Loucy (cell line): ENCODE data around the gene LRRFIP1.

Experiments used
- H2AFZ ChIP-seq: fragments of 200-600 bp; sonication (generic); 2 replicates; pipeline ENCODE4 v1.6.0; 2016; ENCODE audit warnings: antibody characterized with exemption, mild to moderate bottlenecking, low read length, moderate library complexity
- H3F3A ChIP-seq: fragments of 200-600 bp; 2 replicates; pipeline ENCODE4 v1.6.0; 2016; ENCODE audit warnings: antibody characterized with exemption, low read depth, mild to moderate bottlenecking
- H3K27me3 ChIP-seq: fragments of 200-600 bp; sonication (generic); 2 replicates; pipeline ENCODE4 v1.6.1; 2014; ENCODE audit warnings: low read length, mild to moderate bottlenecking; ENCODE audit not compliant: insufficient read depth, poor library complexity, severe bottlenecking
- H3K36me3 ChIP-seq: fragments of 200-600 bp; sonication (generic); 2 replicates; pipeline ENCODE4 v1.6.1; 2016; ENCODE audit warnings: low read length; ENCODE audit not compliant: insufficient read depth
- H3K4me1 ChIP-seq: fragments of 200-600 bp; sonication (generic); 2 replicates; pipeline ENCODE4 v1.5.1; 2014; ENCODE audit warnings: low read length, mild to moderate bottlenecking; ENCODE audit not compliant: insufficient read depth, poor library complexity, severe bottlenecking
- H3K4me2 ChIP-seq: fragments of 200-600 bp; sonication (generic); 2 replicates; pipeline ENCODE4 v1.6.0; 2014; ENCODE audit warnings: antibody characterized with exemption, low read length, low read depth, mild to moderate bottlenecking; ENCODE audit not compliant: poor library complexity, severe bottlenecking
- H3K4me3 ChIP-seq: fragments of 200-600 bp; sonication (generic); 2 replicates; pipeline ENCODE4 v1.5.1; 2014; ENCODE audit warnings: low read length, mild to moderate bottlenecking, mixed read lengths; ENCODE audit not compliant: poor library complexity, severe bottlenecking
- H3K79me2 ChIP-seq: fragments of 200-600 bp; sonication (generic); 2 replicates; pipeline ENCODE4 v1.6.1; 2014; ENCODE audit warnings: low read length; ENCODE audit not compliant: insufficient read depth
- H3K9ac ChIP-seq: fragments of 200-600 bp; sonication (generic); 2 replicates; pipeline ENCODE4 v1.6.0; 2014; ENCODE audit warnings: mild to moderate bottlenecking, low read depth, low read length, moderate library complexity; ENCODE audit not compliant: poor library complexity, severe bottlenecking
- H3K9me2 ChIP-seq: fragments of 200-600 bp; sonication (generic); replicated peaks from 2 replicates; pipeline ENCODE4 v1.6.1; 2016; ENCODE audit warnings: low read depth, low read length, mixed read lengths
- H3K9me3 ChIP-seq: fragments of 200-600 bp; sonication (generic); 2 replicates; pipeline ENCODE4 v1.6.1; 2014; ENCODE audit warnings: mild to moderate bottlenecking, antibody characterized with exemption, low read length, low read depth; ENCODE audit not compliant: insufficient read depth
- H4K20me1 ChIP-seq: fragments of 200-600 bp; sonication (generic); 2 replicates; pipeline ENCODE4 v1.6.0; 2014; ENCODE audit warnings: antibody characterized with exemption, low read length, mild to moderate bottlenecking; ENCODE audit not compliant: insufficient read depth, poor library complexity, severe bottlenecking
- EZH2phosphoT487 ChIP-seq: fragments of 200-600 bp; IDR thresholded peaks from 2 replicates; pipeline ENCODE4 v1.6.1; 2018; ENCODE audit warnings: antibody characterized with exemption, mild to moderate bottlenecking, moderate library complexity, borderline replicate concordance
- TF ChIP-seq, protein P1 (sequence below): fragments of 200-600 bp; sonication (generic); conservative IDR thresholded peaks from 2 replicates; pipeline ENCODE4 v1.5.1; 2014; ENCODE audit warnings: mild to moderate bottlenecking, antibody characterized with exemption, low read length

The LRRFIP1 gene

GRCh38 chr2:237653776-237654558 lies 26.6 kb downstream of the LRRFIP1 start:
- no peak overlapping the region for H3K9ac ChIP-seq
- no peaks in the 10 kb centered on the region for H3K4me1 ChIP-seq
- H3K36me3 ChIP-seq: no peaks in the 10 kb centered on the region
- no peaks in the 10 kb centered on the region; the same call in 1 of the 2 replicates for H3K9me3 ChIP-seq
- no peak overlapping the region for H3K4me3 ChIP-seq
- H3F3A ChIP-seq: no peaks in the 10 kb centered on the region
- no peak overlapping the region for H3K4me2 ChIP-seq
- peaks cover 3% of the 10 kb centered on the region for H3K27me3 ChIP-seq
- no peaks in the 10 kb centered on the region for H3K79me2 ChIP-seq
- no peaks in the 10 kb centered on the region for H4K20me1 ChIP-seq
- H3K9me2 ChIP-seq: no peaks in the 10 kb centered on the region
- H2AFZ ChIP-seq: no peak overlapping the region
- no peak for TF ChIP-seq EZH2phosphoT487
- TF ChIP-seq, protein P1, sequence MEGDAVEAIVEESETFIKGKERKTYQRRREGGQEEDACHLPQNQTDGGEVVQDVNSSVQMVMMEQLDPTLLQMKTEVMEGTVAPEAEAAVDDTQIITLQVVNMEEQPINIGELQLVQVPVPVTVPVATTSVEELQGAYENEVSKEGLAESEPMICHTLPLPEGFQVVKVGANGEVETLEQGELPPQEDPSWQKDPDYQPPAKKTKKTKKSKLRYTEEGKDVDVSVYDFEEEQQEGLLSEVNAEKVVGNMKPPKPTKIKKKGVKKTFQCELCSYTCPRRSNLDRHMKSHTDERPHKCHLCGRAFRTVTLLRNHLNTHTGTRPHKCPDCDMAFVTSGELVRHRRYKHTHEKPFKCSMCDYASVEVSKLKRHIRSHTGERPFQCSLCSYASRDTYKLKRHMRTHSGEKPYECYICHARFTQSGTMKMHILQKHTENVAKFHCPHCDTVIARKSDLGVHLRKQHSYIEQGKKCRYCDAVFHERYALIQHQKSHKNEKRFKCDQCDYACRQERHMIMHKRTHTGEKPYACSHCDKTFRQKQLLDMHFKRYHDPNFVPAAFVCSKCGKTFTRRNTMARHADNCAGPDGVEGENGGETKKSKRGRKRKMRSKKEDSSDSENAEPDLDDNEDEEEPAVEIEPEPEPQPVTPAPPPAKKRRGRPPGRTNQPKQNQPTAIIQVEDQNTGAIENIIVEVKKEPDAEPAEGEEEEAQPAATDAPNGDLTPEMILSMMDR: no peak

- H3K27me3 ChIP-seq: no peaks in the 10 kb centered on the region
- no peaks in the 10 kb centered on the region for H4K20me1 ChIP-seq
- H3F3A ChIP-seq: no peaks in the 10 kb centered on the region
- H3K79me2 ChIP-seq: no peaks in the 10 kb centered on the region
- no peak overlapping the region for H3K9ac ChIP-seq
- H3K36me3 ChIP-seq: no peaks in the 10 kb centered on the region
- no peak overlapping the region for H3K4me3 ChIP-seq
- TF ChIP-seq EZH2phosphoT487: no peak
- TF ChIP-seq, protein P1: no peak
- no peaks in the 10 kb centered on the region for H3K4me1 ChIP-seq
- H2AFZ ChIP-seq: no peak overlapping the region
- no peak overlapping the region for H3K4me2 ChIP-seq
- no peaks in the 10 kb centered on the region for H3K9me3 ChIP-seq
- H3K9me2 ChIP-seq: no peaks in the 10 kb centered on the region
Measured at GRCh38 chr2:237657063-237657462, 29.7 kb downstream of the LRRFIP1 start.

GRCh38 chr2:237660381-237660900 lies 33.1 kb downstream of the LRRFIP1 start:
- Histone ChIP-seq H3K9ac (no peak overlapping the region), H3K36me3 (no peaks in the 10 kb centered on the region), H3K4me1 (no peaks in the 10 kb centered on the region)

More at GRCh38 chr2:237660381-237660900, 33.1 kb downstream of the LRRFIP1 start:
- Histone ChIP-seq H3F3A (no peaks in the 10 kb centered on the region), H3K79me2 (no peaks in the 10 kb centered on the region), H3K9me3 (no peaks in the 10 kb centered on the region), H4K20me1 (no peaks in the 10 kb centered on the region), H3K4me2 (no peak overlapping the region), H3K9me2 (no peaks in the 10 kb centered on the region), H3K27me3 (no peaks in the 10 kb centered on the region), H2AFZ (no peak overlapping the region), H3K4me3 (no peak overlapping the region)
- TF ChIP-seq, protein P1: no peak
- TF ChIP-seq EZH2phosphoT487: no peak
